H1 (cell line): ENCODE measurements around the gene TNS1. TPM values are rescaled to one million over a fixed set of nuclear protein-coding genes. Genes with fewer than 3 reads are reported as not detected.

Experiments
- polyA plus RNA-seq, 7 experiments: library from polyadenylated mRNA; depleted of rRNA in 3 of 7; stranded (reverse) in 5 of 7; unstranded in 2 of 7; fragments of >200 nt in 5 of 7; fragments of 200-250 nt in 2 of 7; gene quantifications; 1 replicate in 5 of 7; 2 replicates in 1 of 7; 4 replicates in 1 of 7; pipeline versions ENCODE4 v1.2.1 to v1.2.3, GENCODE V29; 2011 to 2013; ENCODE audit warnings: missing spikeins in 2 of 7, mixed read lengths in 2 of 7
- total RNA-seq: library from RNA; stranded (reverse); fragmentation: NEBNext Ultra II Directional; extraction: Animal tissue kit (Norgen Biotek cat#: 25700); gene quantifications from 2 replicates; pipeline ENCODE4 v1.2.1, GENCODE V29; 2021
- TF ChIP-seq, protein P1 (sequence below): fragments of 300-600 bp; sonication (generic); IDR thresholded peaks from 2 replicates; pipeline ENCODE4 v1.7.1; 2012; ENCODE audit warnings: low read length, moderate library complexity, mild to moderate bottlenecking, inconsistent platforms; ENCODE audit not compliant: insufficient replicate concordance

TNS1 gene
- total and polyA plus RNA-seq, 2 of the 8 experiments (the other 6 are each of a cell fraction or from before 2014, with no cell fraction given): 1.5 to 5.1 TPM

DNA sequence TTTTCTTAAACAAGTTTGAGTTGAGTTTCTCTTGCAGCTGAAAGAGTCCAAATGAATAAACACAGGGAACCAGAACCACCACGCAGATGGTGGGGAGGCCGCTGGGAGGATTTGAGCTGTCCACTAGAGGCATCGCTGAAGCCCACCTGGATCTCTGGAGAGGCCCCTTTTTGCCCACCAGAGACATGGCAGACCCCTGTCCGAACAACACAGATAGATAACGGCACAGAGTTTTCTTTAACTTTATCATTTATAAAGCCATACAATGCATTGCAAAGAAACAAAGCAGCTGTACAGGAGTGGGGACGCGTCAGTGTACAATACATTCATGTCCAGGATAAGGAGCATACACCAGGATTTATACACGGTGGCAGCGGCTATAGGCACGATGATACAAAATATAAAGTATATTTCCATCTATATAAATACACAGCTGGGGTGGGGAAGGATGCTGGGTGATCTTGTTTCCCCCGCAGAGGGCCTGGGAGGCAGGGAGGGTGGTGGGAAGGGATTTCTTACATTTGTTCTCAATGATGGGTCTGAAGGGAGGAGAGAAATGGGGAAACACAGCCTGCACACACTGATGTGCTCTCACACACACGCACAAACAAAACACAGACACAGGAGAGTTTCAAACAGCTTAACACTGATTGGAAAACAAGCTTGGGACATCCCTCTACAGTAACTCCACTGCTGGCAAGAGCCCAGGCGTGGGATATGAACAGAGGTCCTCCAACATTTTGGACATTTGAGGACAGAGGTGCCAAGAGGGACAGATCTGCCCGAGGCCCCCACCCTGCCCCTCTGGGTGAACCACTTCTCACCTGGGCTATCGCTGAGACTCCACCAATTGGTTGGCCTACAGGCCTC, 203.0 kb downstream of the TNS1 start (continued):
- TF ChIP-seq, protein P1, sequence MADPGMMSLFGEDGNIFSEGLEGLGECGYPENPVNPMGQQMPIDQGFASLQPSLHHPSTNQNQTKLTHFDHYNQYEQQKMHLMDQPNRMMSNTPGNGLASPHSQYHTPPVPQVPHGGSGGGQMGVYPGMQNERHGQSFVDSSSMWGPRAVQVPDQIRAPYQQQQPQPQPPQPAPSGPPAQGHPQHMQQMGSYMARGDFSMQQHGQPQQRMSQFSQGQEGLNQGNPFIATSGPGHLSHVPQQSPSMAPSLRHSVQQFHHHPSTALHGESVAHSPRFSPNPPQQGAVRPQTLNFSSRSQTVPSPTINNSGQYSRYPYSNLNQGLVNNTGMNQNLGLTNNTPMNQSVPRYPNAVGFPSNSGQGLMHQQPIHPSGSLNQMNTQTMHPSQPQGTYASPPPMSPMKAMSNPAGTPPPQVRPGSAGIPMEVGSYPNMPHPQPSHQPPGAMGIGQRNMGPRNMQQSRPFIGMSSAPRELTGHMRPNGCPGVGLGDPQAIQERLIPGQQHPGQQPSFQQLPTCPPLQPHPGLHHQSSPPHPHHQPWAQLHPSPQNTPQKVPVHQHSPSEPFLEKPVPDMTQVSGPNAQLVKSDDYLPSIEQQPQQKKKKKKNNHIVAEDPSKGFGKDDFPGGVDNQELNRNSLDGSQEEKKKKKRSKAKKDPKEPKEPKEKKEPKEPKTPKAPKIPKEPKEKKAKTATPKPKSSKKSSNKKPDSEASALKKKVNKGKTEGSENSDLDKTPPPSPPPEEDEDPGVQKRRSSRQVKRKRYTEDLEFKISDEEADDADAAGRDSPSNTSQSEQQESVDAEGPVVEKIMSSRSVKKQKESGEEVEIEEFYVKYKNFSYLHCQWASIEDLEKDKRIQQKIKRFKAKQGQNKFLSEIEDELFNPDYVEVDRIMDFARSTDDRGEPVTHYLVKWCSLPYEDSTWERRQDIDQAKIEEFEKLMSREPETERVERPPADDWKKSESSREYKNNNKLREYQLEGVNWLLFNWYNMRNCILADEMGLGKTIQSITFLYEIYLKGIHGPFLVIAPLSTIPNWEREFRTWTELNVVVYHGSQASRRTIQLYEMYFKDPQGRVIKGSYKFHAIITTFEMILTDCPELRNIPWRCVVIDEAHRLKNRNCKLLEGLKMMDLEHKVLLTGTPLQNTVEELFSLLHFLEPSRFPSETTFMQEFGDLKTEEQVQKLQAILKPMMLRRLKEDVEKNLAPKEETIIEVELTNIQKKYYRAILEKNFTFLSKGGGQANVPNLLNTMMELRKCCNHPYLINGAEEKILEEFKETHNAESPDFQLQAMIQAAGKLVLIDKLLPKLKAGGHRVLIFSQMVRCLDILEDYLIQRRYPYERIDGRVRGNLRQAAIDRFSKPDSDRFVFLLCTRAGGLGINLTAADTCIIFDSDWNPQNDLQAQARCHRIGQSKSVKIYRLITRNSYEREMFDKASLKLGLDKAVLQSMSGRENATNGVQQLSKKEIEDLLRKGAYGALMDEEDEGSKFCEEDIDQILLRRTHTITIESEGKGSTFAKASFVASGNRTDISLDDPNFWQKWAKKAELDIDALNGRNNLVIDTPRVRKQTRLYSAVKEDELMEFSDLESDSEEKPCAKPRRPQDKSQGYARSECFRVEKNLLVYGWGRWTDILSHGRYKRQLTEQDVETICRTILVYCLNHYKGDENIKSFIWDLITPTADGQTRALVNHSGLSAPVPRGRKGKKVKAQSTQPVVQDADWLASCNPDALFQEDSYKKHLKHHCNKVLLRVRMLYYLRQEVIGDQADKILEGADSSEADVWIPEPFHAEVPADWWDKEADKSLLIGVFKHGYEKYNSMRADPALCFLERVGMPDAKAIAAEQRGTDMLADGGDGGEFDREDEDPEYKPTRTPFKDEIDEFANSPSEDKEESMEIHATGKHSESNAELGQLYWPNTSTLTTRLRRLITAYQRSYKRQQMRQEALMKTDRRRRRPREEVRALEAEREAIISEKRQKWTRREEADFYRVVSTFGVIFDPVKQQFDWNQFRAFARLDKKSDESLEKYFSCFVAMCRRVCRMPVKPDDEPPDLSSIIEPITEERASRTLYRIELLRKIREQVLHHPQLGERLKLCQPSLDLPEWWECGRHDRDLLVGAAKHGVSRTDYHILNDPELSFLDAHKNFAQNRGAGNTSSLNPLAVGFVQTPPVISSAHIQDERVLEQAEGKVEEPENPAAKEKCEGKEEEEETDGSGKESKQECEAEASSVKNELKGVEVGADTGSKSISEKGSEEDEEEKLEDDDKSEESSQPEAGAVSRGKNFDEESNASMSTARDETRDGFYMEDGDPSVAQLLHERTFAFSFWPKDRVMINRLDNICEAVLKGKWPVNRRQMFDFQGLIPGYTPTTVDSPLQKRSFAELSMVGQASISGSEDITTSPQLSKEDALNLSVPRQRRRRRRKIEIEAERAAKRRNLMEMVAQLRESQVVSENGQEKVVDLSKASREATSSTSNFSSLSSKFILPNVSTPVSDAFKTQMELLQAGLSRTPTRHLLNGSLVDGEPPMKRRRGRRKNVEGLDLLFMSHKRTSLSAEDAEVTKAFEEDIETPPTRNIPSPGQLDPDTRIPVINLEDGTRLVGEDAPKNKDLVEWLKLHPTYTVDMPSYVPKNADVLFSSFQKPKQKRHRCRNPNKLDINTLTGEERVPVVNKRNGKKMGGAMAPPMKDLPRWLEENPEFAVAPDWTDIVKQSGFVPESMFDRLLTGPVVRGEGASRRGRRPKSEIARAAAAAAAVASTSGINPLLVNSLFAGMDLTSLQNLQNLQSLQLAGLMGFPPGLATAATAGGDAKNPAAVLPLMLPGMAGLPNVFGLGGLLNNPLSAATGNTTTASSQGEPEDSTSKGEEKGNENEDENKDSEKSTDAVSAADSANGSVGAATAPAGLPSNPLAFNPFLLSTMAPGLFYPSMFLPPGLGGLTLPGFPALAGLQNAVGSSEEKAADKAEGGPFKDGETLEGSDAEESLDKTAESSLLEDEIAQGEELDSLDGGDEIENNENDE: no peak
